HG03354 (cell line): ENCODE results near the gene SYNE3.
A peak's percentile ranks its signal among the peaks of the same experiment; 100 is the strongest.

Experiments used
- ATAC-seq: cut with Tn5 transposase; IDR thresholded peaks from one replicate; pipeline ENCODE4 v1.9.1; 2021; ENCODE audit warnings: mild to moderate bottlenecking; ENCODE audit not compliant: unreplicated experiment, poor library complexity, severe bottlenecking

Gene SYNE3

DNA sequence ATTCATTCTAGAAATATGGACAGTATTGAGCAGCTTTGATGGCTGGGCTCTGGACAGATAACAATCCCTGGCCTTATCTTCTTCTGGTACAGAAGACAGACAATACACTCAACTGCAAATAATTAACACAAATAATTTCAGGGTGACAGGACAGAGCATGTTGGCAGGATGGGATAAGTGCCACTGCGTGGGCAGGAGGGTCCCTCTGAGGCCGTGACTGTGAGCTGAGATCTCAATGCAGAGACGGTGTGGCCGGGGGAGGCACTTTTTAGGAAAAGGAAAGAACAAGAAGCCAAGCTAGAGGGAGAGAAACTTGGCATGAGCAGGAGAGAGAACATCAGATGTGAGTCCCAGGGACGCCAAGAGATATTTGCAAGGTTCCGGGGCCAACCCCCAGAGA lies 8.1 kb downstream of the SYNE3 start:
- no peak for ATAC-seq

DNA sequence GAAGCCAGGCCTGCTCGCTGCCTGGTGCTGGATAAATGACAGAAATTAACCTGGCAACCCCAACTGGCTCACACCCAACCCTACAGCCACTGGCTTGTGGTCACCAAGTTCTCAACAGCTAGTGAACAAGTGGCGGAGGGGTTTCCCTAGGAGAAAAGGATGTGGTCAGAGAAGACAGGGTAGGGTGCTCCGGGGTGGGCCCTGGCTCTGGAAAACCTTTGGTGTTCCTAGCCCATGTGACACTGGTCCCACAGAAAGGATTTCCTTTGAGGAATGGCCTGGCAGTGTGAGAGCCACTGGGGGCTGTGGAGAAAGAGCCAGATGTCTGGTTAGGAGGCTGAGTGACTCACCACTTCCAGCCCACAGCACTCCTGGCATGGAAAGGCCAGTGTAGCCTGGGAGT lies 8.7 kb downstream of the SYNE3 start:
- no peak for ATAC-seq

DNA sequence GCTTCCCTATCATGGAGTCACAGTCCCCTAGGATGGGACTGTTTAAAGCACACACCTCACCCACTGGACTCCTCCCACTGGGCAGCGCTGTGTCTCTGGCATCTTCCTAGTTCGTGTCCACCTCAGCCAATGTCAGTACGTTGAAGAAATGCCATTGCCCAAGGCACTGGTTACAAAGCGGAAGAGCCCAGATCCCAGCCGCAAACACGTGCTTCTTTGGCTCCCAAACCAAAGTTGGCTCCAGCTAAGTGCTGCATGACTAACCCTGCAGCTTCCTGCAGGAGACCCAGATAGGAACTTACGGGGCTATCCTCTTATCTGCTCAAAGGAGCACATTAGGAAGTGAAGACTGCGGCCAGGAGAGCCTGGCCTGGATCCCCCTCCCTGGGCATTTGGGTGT lies 9.3 kb downstream of the SYNE3 start:
- ATAC-seq: no peak

DNA sequence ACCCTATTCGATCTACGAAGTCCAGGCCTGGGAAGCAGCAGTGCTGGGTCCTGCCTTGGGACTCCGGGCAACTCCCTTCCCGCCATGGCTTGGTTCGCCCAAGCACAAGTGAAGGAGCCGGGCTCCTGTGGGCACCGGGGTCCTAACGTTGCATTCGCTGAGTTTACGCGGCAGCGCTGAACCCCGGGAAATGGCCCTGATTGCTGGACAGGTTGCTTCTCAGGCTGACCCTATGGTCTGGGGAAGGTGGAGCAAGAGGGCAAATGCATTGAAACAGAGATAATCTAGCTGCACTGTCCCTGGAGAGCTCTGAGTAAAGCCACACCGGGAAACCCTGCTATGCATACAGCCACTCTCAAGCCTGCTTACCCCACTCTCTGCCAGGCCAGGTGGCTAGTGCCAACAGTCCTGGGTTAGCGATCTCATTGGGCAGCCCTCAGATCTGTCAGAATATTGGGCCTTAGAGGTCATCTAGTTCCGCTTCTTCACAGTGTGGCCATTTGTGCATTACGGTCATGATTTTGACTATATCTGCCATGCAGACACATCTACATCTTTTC lies 11.3 kb downstream of the SYNE3 start:
- ATAC-seq: peak; percentile 57

DNA sequence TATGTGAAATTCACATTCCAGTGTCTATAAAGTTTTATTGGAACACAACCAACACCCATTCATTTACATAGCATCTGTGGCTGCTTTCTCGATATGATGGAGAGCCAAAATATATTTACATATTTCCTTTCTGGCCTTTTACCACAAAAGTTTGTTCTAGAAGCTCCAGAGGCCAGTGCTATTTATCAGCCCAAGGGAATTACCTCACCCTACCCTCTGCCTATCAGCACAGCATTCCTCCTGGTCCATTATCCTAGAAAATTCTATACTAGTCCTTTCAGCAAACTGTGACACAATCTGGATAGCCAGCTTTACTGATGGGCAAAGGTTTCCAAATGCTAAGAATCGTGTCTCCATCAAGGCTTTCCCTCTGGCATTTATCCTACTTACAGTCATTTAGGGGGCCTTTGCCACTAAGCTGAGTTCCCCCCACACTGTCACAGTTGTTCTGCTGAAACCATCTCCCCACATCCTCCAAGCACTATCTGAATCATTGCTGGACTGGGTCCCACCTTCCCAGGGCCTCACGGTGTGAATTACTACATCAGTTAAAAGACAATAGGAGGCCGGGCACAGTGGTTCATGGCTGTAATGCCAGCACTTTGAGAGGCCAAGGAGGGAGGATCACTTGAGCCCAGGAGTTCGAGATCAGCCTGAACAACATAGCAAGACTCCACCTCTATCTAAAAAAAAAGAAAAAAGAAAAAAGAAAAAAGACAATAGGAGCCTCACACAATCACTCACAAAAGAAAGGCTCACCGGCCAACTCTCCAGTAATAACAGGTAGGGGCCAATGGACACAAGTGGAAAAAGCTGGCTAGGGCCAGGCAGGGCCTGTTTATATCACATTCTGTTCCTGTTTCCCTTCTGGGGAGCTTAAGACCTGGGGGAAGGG lies 12.1 kb downstream of the SYNE3 start:
- peak; percentile 44 for ATAC-seq

DNA sequence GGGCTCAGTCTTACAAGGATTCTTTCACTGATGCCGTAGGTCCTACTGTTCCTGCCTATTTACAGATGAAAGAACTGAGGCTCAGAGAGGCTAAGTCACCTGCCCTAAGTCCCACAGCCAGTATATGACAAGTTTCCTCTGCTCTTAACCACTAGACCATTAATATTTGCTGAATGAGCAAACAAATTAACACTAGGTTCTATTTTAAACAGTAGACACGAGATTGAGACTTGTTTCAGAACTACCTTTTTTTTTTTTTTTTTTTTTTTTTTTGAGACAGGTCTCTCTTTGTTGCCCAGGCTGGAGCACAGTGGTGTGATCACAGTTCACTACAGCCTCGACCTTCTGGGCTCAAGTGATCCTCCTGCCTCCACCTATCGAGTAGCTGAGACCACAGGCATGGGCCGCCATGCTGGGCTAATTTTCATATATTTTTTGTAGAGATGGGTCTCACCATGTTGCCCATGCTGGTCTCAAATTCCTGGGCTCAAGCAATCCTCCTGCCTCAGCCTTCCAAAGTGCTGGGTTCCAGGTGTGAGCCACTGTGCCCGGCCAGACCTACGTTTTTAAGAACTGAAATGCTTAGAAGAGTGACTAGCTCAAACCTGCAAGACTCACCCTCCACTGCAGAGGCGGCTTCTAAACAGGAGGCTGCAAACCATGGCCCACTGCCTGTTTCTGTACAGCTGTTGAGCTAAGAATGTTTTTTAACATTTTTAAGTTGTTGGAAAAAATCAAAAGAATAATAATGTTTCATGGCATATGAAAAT lies 12.9 kb downstream of the SYNE3 start:
- peak; percentile 62 for ATAC-seq

DNA sequence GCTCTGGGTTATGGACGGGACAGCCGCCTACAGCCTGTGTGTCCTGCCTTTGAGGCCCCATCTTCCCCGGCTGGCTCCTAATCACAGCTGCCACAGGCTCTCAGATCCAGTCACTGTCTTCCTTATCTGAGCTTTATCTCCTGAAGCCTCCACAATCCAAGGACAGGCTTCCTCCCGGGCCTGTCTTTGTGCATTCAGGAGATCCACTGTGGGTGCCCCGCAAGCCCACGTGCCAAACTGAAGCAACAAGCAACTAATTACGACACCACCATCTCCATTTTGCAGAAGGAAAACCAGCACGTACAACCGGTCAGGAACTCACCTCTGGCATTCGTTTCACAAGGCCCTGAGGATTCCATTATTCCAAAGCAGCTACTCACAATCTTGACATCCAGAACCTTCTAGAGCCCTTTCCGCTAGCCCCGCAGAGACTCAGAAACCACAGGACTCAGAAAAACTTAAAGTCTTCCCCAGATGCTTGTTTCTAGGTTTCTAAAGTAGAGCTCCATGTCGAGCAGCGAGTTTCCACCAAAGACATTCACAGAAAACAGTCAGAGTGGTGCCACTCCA lies 14.0 kb downstream of the SYNE3 start:
- no peak for ATAC-seq

DNA sequence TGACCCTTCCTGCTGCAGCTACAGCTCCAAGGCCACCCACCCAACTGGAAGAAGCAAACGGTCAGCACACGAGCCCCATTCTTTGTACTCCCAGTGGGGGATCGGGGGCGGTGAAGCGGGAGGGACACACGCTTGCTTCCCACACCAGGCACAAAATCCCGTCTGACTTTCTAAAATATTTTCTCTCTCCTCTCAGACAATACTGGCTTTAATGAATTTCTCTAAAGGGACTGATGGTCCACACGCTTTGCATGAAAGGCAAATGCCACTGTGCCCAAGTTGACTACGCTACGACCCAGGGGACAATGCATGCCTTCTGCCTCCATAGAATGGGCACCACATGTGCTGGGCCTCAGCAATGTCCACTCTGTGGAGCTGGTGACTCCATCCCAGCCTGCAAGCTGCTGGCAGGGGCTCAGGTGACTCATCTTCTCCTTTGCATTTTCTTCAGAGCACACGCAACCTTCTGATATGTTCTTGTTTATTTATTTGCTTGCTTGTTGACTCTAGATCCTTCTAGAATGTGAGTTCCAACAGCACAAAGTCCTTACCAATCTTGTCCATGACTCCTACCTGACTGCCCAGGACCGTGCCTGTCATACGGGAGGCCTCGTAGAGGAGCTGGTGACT lies 15.6 kb downstream of the SYNE3 start:
- ATAC-seq: no peak

DNA sequence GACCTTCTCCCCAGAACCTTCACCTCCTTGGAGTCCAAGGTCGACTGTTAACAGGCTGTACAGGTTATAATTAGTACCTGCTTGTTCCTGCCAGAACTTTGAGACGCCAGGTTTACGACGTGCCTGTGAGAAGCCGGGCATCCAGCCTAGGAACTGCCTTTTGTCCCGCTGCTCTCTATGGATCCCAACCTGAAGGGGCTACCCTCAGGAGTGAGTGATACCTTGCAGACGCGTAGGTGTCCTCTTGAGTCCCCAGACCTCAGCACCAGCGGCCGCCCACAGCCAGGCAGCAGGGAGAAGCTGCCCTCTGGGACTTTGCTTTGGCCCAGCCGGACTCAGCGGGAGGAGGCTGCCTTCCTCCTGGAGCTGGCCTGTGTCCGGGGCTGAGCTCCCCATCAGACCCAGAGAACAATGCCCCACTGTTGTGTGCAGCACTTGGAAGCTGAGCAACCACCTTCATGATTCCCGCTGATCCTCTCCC lies 16.2 kb downstream of the SYNE3 start:
- no peak for ATAC-seq

DNA sequence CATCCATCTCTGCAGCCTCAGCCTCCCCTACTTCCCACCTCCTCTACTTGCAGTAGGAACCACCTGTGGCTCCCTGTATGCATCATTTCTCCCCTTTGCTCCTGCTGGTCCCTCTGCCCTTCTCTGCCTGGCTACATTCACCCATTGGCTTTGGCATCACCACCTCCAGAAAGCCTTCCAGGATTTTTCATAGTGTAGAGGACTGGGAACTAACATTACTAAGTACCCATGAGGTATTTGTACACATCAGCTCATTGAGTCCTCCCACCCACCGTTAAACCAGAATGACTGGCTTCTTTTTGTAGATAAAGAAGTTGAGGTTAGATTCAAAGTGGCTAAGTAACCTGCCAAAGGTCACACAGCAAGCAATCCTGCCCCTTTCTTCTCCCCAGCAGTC lies 17.1 kb downstream of the SYNE3 start:
- ATAC-seq: no peak

DNA sequence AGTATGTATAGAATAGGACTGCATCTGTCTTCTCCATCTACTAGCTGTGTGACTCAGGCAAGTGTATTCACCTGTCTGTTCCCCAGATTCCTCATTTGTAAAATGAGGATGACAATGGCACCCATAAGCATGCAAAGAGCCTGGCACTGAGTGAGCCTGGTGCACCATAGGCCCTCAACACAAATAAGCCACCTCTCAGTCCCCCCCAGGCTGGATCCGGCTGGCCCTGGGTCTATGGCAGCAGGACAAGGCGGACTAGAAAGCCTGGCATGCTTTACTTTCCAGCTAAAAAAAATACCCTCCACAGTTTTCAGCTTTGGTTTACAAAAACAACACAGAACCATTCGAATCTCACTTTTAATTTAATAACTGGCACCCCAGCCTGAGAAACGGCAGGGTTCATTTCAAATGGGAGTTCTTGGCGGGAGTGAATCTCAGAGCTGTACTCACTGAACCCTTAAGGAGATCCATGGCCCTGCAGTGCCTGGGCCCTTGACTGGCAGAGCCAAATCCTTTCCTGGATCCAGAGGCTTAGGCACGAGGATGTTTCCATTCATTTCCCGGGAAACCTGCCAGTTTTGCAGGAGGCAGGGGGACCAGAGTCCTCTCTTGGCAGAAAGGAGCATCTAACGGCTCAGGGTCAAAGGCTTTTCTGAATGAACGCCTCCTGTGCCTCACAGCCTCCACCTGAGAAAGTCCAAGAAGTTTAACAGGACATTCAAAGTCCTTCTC lies 17.7 kb downstream of the SYNE3 start:
- no peak for ATAC-seq

DNA sequence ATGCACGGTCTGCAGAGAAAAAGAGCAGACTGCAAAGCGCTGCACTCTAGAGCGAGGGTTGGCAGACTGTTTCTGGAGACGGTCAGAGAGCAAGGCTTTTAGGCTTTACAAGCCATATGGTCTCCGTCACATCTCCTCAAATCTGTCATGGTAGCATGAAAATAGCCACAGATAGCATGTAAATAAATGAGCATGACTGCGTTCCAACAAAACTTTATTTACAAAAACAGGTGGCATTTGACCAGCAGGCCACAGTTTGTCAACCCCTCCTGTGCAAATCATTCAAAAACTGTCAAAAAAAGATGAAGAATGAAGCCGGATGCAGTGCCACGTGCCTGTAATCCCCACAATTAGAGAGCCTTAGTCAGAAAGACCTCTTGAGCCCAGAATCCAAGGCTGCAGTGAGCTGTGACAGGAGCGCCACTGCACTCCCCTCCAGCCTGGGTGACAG lies 18.9 kb downstream of the SYNE3 start:
- ATAC-seq: no peak

DNA sequence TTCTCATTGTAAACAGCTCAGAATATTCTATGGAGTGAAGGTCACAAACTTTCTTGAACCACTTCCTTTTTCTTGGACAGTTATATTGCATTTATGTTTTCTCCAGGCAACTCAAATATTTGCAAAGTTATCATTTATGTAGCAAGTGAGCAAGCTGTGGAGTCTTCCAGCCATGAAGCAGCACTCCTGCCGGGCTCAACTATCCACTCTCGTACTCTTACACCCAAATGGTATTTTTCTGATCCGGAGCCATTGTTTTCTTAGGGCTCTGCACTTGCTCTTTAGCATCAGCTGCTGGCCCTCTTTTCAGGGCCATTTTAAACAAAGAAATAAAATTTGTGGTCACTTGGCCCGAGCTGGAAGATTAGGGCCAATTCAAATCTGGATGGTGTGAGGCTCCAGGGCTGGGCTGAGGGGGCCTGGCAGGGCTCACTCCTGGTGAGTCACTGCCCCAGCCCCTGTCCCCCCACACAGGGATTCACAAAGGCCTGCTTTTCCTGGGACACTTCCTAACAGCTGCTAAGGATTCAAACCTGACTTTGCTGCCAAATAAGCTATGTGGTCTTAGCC lies 19.7 kb downstream of the SYNE3 start:
- no peak for ATAC-seq

DNA sequence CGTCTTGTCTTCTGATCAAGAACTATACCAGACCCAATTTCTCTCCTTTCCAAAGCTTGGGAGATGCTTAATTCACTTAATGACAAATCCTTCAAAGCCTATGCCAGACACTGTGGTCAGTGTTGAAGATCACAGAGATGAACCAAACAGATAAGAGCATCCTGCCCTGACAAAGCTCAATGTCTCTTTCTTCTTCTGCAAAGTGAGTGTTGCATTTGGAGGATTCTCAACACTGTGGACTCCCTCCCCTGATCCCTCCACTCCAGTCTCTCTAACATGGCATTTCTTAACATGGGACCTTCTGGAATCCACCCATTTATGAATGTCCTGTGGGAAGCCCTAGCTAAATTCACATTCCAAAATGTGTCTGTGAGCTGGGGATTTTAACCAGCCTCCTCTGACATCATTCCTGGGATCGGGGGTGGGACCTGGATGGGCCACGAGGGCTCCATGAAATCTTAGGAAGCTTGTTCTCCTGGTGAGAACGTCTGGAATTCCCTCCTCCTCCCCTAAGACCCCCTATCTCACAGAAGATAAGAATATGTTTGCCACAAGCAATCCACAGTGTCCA lies 20.3 kb downstream of the SYNE3 start:
- peak; percentile 31 for ATAC-seq

DNA sequence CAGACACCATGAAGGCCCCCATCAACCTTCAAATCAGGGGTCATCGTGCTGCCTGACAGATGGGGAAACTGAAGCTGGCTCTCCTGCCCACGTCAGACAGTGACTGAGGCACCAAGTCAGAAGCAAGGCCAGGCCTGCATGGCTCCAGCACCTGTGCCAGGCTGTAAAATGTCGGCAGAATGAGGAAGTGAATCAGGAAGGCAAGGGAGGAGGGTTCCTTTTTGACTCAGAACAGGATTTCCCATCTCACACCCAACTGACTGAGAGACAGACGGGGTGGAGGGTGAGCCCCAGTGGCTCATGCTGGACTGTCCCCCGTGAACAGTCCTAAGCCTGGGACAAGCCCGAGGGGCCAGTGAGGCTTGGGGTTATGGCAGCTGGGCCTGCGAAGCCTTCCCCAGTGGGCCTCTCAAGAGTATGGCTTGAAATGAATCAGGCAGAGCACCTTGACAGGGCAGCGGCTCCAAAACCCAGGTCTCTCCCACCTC lies 20.9 kb downstream of the SYNE3 start:
- peak; percentile 90 for ATAC-seq

DNA sequence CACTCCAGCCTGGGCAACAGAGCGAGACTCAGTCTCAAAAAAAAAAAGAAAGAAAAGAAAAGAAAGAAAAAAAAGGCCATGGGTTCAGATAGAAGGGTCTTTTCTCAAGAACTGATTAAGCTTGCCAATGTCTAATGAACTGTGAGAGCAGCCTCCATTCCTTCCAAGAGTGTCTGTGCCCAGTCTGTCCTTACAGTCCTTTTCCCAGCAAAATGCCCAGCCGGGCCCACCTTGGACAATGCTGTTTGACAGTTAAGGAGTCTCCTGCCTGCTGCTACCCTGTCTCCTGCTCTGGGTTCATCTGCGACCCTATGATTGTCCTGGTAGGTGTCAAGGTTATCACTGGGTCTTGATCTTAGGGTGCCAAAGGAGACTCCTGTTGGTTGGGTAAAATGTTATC lies 21.4 kb downstream of the SYNE3 start:
- ATAC-seq: no peak

DNA sequence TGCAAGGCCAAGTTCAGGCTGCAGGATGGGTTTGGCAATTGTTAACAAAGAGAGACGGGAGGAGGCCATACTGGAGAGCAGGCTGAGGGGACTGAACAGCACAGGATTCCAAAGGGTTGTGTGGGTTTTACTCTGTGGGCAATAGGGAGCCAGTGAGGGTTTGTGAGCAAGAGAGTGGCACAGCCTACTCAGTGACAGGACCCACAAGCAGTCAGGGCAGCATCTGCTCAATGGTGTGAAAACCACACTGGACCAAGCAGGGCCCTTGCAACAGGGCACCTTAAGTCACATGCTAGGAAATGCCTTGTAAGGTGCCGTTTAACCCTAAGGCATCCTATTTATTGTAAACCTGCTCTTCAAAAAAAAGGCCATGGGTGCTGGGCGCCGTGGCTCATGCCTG lies 22.0 kb downstream of the SYNE3 start:
- ATAC-seq: no peak

DNA sequence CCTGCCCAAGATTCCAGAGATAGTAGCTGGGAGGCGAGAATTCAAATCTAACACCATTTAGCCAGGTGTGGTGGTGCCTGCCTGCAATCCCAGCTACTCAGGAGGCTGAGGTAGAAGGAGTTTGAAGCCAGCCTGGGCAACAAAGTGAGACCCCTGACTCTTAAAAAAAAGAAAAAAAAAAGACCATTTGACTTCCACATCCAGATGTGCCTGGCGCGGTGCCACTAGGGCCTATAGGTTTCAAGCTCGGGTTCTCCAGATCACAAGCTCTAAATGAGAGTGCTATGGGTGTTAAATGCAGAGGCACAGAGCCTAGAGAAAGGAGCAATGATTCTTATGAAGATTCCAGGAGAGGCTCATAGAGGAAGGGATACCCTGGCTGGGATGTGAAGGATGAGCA lies 22.5 kb downstream of the SYNE3 start:
- no peak for ATAC-seq
